PC-3 (cell line): Measurements from ENCODE around the gene INMT. TPM values are rescaled to one million over a fixed set of nuclear protein-coding genes. Genes with fewer than 3 reads are reported as not detected.

Source experiments
- ATAC-seq: fragments of 200-7000 bp; cut with Tn5 transposase; 2 replicates; pipeline ENCODE4 v1.9.1; 2020; ENCODE audit warnings: mild to moderate bottlenecking, moderate library complexity
- BruUV-seq: library from RNA; stranded (reverse); fragments of 400-500 nt; replicated peaks from 2 replicates; lab custom pipeline; 2021; lab: Mats Ljungman, UMichigan
- CTCF ChIA-PET: fragments of 300-600 bp; sonication (Branson Sonifier 250); formaldehyde crosslinking; loops from one replicate; lab custom pipeline; 2022; ENCODE audit warnings: antibody characterized with exemption; lab: Charles Lee
- POLR2A ChIA-PET: fragments of 300-600 bp; sonication (Branson Sonifier 250); formaldehyde crosslinking; loops from one replicate; lab custom pipeline; 2022; ENCODE audit warnings: antibody characterized with exemption; ENCODE audit not compliant: unreplicated experiment; lab: Charles Lee
- DNase-seq: peaks from one replicate; pipeline ENCODE4 v3.0.0-alpha.2; 2015
- H2AFZ ChIP-seq: fragments of 300-600 bp; sonication (generic); 2 replicates; pipeline ENCODE4 v1.6.0; 2016; ENCODE audit warnings: antibody characterized with exemption, low read length
- H3F3A ChIP-seq: fragments of 300-600 bp; sonication (generic); one replicate; pipeline ENCODE4 v1.6.0; 2017; ENCODE audit warnings: antibody characterized with exemption, low read length, control low read depth, mild to moderate bottlenecking; ENCODE audit not compliant: unreplicated experiment
- H3K27ac ChIP-seq: fragments of 300-600 bp; sonication (generic); 2 replicates; pipeline ENCODE4 v1.5.1; 2016; ENCODE audit warnings: mild to moderate bottlenecking, low read length
- H3K27me3 ChIP-seq: fragments of 300-600 bp; sonication (generic); 2 replicates; pipeline ENCODE4 v1.6.1; 2016; ENCODE audit warnings: low read length, mixed read lengths
- H3K36me3 ChIP-seq: fragments of 300-600 bp; sonication (generic); 2 replicates; pipeline ENCODE4 v1.6.1; 2016; ENCODE audit warnings: low read depth, mixed run types, low read length, mixed read lengths
- H3K4me1 ChIP-seq: fragments of 300-600 bp; sonication (generic); 2 replicates; pipeline ENCODE4 v1.5.1; 2016; ENCODE audit warnings: low read length; ENCODE audit not compliant: insufficient read depth
- H3K4me2 ChIP-seq: fragments of 300-600 bp; sonication (generic); 2 replicates; pipeline ENCODE4 v1.6.0; 2016; ENCODE audit warnings: low read length
- H3K4me3 ChIP-seq: fragments of 300-600 bp; sonication (generic); 2 replicates; pipeline ENCODE4 v1.5.1; 2016; ENCODE audit warnings: mild to moderate bottlenecking, low read length, mixed read lengths
- H3K79me2 ChIP-seq: fragments of 300-600 bp; sonication (generic); 2 replicates; pipeline ENCODE4 v1.6.1; 2017; ENCODE audit warnings: low read length, mixed read lengths
- H3K9ac ChIP-seq: fragments of 300-600 bp; sonication (generic); 2 replicates; pipeline ENCODE4 v1.6.0; 2016; ENCODE audit warnings: mild to moderate bottlenecking, low read length
- H3K9me2 ChIP-seq: fragments of 300-600 bp; sonication (generic); replicated peaks from 2 replicates; pipeline ENCODE4 v1.6.1; 2016; ENCODE audit warnings: mixed run types, low read length, mixed read lengths
- H3K9me3 ChIP-seq: fragments of 300-600 bp; sonication (generic); 2 replicates; pipeline ENCODE4 v1.6.1; 2016; ENCODE audit warnings: low read length, mixed read lengths
- H4K20me1 ChIP-seq: fragments of 300-600 bp; sonication (generic); 2 replicates; pipeline ENCODE4 v1.6.1; 2016; ENCODE audit warnings: low read length, mixed read lengths
- CTCF ChIP-seq: fragments of 300-600 bp; sonication (generic); conservative IDR thresholded peaks from 2 replicates; pipeline ENCODE4 v1.5.1; 2017; ENCODE audit warnings: antibody characterized with exemption, low read depth, mild to moderate bottlenecking, low read length
- EZH2 ChIP-seq: fragments of 300-600 bp; sonication (generic); IDR thresholded peaks from one replicate; pipeline ENCODE4 v1.6.1; 2017; ENCODE audit warnings: antibody characterized with exemption, mild to moderate bottlenecking, low read length; ENCODE audit not compliant: unreplicated experiment
- EZH2phosphoT487 ChIP-seq: fragments of 300-600 bp; sonication (generic); IDR thresholded peaks from 2 replicates; pipeline ENCODE4 v1.6.1; 2018; ENCODE audit warnings: mild to moderate bottlenecking, antibody characterized with exemption, low read length, borderline replicate concordance
- intact Hi-C: fragments of 100-400 bp; cut with micrococcal nuclease; formaldehyde crosslinking; loops from 2 replicates; pipeline ENCODE4 v1.9.0; 2023
- total RNA-seq: library from RNA; depleted of rRNA; stranded (reverse); fragments of >200 nt; gene quantifications from 2 replicates; pipeline ENCODE4 v1.2.3, GENCODE V29; 2014

Gene INMT
- total RNA-seq, 1 experiment from 2014 or later = not detected

- Histone ChIP-seq H3K4me3 (no peak overlapping the region), H3K9me3 (no peaks in the 10 kb centered on the region), H2AFZ (no peak overlapping the region), H3K27me3 (peaks cover 35% of the 10 kb centered on the region), H3F3A (no peaks in the 10 kb centered on the region), H3K27ac (no peak overlapping the region), H4K20me1 (no peaks in the 10 kb centered on the region), H3K9ac (no peak overlapping the region), H3K4me1 (no peaks in the 10 kb centered on the region), H3K9me2 (no peaks in the 10 kb centered on the region), H3K79me2 (no peaks in the 10 kb centered on the region), H3K4me2 (no peak overlapping the region), H3K36me3 (no peaks in the 10 kb centered on the region)
- CTCF ChIA-PET = no interaction called here
- intact Hi-C loops = no loop called here
- POLR2A ChIA-PET = no interaction called here
- TF ChIP-seq CTCF (no peak), EZH2 (no peak), EZH2phosphoT487 (no peak)
- no TSS peak for BruUV-seq
- DNase-seq = no peak
- no peak for ATAC-seq
Measured at GRCh38 chr7:30722187-30722586, 29.7 kb upstream of the INMT start.

- Histone ChIP-seq H3K27ac (no peak overlapping the region), H3K4me1 (0 out of 2 replicates have a peak, but pooled peaks cover 5% of the 10 kb centered on the region), H3K4me3 (no peak overlapping the region), H3K9me2 (no peaks in the 10 kb centered on the region), H2AFZ (no peak overlapping the region), H3F3A (no peaks in the 10 kb centered on the region), H3K79me2 (no peaks in the 10 kb centered on the region), H3K27me3 (peaks cover 35% of the 10 kb centered on the region), H3K36me3 (no peaks in the 10 kb centered on the region), H4K20me1 (no peaks in the 10 kb centered on the region), H3K9ac (no peak overlapping the region), H3K9me3 (no peaks in the 10 kb centered on the region), H3K4me2 (no peak overlapping the region)
- POLR2A ChIA-PET = no interaction called here
- intact Hi-C loops = no loop called here
- BruUV-seq = no TSS peak
- ATAC-seq (no peak), DNase-seq (no peak)
- TF ChIP-seq EZH2phosphoT487 = no peak
- no peak for TF ChIP-seq EZH2
- no peak for TF ChIP-seq CTCF
- CTCF ChIA-PET = no interaction called here
Measured at GRCh38 chr7:30722671-30723070, 29.3 kb upstream of the INMT start.

GRCh38 chr7:30723776-30724175 lies 28.2 kb upstream of the INMT start:
- H3K9me2 ChIP-seq = no peaks in the 10 kb centered on the region
- no peaks in the 10 kb centered on the region for H3F3A ChIP-seq
- no peak for ATAC-seq
- H3K4me1 ChIP-seq = 0 out of 2 replicates have a peak, but pooled peaks cover 8% of the 10 kb centered on the region
- no peak overlapping the region for H3K9ac ChIP-seq
- intact Hi-C loops = no loop called here
- H3K4me2 ChIP-seq = no peak overlapping the region
- H3K27me3 ChIP-seq = peaks cover 36% of the 10 kb centered on the region
- no peak for TF ChIP-seq EZH2
- TF ChIP-seq EZH2phosphoT487 = no peak
- no peak for TF ChIP-seq CTCF
- ChIA-PET POLR2A (no interaction called here), CTCF (no interaction called here)
- BruUV-seq = no TSS peak
- H3K36me3 ChIP-seq = no peaks in the 10 kb centered on the region
- H3K9me3 ChIP-seq = no peaks in the 10 kb centered on the region
- no peaks in the 10 kb centered on the region for H4K20me1 ChIP-seq
- no peak overlapping the region for H2AFZ ChIP-seq
- DNase-seq = no peak
- no peaks in the 10 kb centered on the region for H3K79me2 ChIP-seq
- no peak overlapping the region for H3K27ac ChIP-seq
- no peak overlapping the region for H3K4me3 ChIP-seq
